ENCODE results near the gene SLC10A2.
"Not testable (repeated sequence)": the region's sequence is repeated elsewhere in the genome, so short reads cannot be mapped to it uniquely, and the experiment has no call there.

The SLC10A2 gene, protein sequence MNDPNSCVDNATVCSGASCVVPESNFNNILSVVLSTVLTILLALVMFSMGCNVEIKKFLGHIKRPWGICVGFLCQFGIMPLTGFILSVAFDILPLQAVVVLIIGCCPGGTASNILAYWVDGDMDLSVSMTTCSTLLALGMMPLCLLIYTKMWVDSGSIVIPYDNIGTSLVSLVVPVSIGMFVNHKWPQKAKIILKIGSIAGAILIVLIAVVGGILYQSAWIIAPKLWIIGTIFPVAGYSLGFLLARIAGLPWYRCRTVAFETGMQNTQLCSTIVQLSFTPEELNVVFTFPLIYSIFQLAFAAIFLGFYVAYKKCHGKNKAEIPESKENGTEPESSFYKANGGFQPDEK

DNA sequence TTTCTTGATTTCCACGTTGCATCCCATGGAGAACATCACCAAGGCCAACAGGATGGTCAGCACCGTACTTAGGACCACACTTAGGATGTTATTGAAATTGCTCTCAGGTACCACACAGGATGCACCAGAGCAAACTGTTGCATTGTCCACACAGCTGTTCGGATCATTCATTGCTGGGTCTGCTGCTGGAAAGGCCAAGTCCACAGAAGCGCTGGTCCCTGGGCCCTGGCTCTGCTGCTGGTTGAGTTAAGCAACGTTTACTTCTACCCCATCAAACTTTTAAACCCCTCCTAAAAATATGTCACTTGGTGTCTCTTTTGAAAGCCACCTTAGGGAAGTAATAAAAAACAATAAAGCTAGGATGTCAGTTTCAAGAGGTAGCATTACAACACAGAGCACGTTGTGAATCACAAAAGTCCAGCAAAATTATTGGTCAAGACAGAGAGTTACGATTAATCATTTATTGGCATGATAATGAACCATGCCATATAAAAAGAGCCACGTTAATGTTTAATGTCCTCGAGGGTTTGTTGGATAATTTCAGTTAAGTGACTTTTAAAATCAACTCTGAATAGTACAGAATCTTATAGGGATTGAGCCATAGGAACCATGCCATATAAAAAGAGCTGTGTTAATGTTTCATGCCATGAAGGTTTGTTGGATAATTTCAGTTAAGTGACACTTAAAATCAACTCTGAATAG is at the start of gene SLC10A2:
TSS of gene SLC10A2 (minus strand) at position 339 of the 702 bp plus-strand sequence. CDS start at position 171, 168 bp downstream.
- no peak for DNase-seq (ENCODE audit: low read depth in 2 of 2)

- no peak for DNase-seq (ENCODE audit: low read depth in 2 of 2)
Measured at GRCh38 chr13:103107580-103107979, 41.4 kb upstream of the SLC10A2 start.

GRCh38 chr13:103104340-103104739 is 38.1 kb upstream of the SLC10A2 start:
- DNase-seq (ENCODE audit: low read depth in 2 of 2), result no peak

DNA sequence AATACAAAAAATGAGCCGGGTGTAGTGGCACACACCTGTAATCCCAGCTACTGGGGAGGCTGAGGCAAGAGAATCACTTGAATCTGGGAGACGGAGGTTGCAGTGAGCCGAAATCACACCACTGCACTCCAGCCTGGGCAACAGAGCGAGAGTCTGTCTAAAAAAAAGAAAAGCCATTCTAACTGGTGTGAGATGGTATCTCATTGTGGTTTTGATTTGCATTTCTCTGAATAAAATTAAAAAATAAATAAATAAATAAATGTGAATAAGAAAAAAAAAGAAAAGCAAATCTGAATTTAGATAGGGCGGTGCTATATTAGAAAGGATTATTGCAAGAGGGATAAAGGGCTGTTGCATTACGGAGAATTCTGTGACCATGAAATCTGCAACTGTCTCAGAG is 37.2 kb upstream of the SLC10A2 start:
- DNase-seq (ENCODE audit: low read depth in 2 of 2), result not testable (repeated sequence)

DNA sequence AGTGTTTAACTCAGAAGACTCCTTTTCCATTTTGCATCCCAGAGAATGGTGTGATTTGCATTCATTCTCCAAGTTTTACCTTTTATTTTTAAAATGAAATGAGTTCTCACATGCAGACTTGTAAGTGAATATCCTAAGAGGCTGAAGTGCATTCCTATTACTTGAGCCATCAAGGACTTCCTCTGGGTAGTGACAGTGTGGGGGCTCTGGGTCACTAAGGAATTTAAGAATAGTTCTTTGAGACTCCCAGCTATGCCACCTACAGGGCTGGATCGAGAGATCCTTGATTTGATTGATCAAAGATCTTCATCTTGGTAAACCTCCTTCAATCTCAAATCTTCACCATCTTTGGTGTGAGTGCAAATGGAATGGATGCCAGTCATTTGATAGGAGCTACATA is 36.3 kb upstream of the SLC10A2 start:
- DNase-seq (ENCODE audit: low read depth in 2 of 2), result no peak

DNA sequence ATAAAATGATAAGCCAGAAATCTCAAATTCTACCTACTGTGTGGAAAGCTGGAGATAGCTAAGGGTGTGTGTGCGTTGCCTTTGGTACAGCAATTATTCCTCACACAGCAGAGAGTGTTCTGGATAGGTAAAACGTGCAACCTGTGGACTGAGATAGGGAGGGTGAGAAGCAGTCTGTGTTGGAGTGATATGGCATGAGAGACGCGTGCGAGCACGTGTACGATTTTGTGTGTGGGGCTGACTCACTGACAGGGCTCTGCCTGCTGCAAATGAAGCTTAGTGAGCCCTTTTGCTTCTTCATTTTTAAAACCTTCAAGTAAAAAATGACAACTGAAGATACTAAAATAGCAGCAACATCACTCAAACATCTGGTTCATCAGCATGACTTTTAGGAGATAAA is 35.7 kb upstream of the SLC10A2 start:
- DNase-seq (ENCODE audit: low read depth in 2 of 2), result no peak

GRCh38 chr13:103101500-103101899 is 35.3 kb upstream of the SLC10A2 start:
- DNase-seq (ENCODE audit: low read depth in 2 of 2), result no peak

- no peak for DNase-seq (ENCODE audit: low read depth in 2 of 2)
Measured at GRCh38 chr13:103100830-103101229, 34.6 kb upstream of the SLC10A2 start.

GRCh38 chr13:103099722-103100293 is 33.6 kb upstream of the SLC10A2 start:
- no peak for DNase-seq (ENCODE audit: low read depth in 2 of 2)

- DNase-seq (ENCODE audit: low read depth in 2 of 2), result no peak
Measured at GRCh38 chr13:103098535-103098934, 32.3 kb upstream of the SLC10A2 start.

DNA sequence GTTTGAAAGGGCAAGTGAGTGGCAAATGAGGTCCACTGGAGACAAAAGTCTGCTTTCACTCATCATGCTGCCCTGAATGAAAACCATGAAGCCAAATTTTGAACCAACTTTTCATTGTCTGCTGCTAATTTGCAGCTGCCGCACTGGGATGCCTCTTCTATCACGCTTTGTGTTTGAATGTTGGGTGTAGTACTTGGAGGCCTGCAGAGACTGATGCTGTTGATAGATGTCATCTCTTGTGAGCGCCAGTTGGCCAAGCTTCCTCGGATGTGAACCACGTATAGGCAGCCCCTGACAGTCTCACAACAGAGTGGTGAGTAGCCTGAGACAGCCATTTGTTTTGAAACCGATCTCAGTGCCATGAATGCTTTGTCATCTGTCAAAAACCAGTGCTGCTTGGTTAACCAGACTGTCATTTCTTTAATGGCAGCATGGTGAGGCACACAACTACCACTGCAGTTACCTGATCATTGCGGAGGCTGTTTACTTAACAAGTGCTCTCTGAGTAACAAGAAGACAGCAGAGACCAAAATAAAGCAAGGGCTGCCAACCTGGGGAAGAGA is 31.2 kb upstream of the SLC10A2 start:
- no peak for DNase-seq (ENCODE audit: low read depth in 2 of 2)

GRCh38 chr13:103093649-103094048 is 27.4 kb upstream of the SLC10A2 start:
- not testable (repeated sequence) for DNase-seq (ENCODE audit: low read depth in 2 of 2)

DNA sequence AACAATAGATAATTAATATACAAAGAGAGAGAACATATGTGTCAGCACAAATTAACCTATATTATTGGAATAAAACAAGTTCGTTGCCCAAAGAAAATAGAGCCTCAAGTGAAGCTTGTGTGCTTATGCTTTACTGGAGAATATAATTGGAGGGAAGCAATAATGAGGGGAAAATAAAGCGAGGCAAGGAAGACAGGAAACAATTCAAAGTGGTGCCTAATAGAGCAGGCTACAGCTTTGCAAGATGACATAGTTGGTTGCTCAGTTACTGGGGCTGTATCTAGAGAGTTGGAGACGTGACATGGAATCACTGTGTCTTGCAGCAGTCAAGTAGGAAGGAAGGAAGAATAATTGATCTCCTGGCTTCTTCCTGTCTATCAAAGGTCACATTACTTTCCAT is 21.1 kb upstream of the SLC10A2 start:
- DNase-seq (ENCODE audit: low read depth in 2 of 2), result no peak

DNA sequence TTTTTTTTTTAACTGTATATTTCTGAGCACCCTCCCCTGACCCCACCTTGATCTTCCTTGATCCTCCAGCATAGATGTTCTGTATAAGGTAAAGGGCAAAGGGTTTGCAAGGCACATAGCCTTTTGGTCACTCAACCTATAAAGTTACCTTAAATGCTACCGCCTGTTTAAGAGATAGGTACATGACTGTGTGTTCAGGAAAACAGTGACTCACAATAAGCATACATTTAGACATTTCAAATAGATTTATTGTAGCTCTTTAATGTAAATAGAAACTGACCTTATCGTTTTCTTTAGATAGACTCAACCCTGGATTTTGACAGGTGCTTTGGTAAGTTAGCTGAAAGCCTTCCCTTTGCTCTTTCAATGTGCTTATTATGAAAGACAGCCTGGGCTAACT is 15.2 kb upstream of the SLC10A2 start:
- no peak for DNase-seq (ENCODE audit: low read depth in 2 of 2)

GRCh38 chr13:103078158-103078557 is 11.9 kb upstream of the SLC10A2 start:
- no peak for DNase-seq (ENCODE audit: low read depth in 2 of 2)

DNA sequence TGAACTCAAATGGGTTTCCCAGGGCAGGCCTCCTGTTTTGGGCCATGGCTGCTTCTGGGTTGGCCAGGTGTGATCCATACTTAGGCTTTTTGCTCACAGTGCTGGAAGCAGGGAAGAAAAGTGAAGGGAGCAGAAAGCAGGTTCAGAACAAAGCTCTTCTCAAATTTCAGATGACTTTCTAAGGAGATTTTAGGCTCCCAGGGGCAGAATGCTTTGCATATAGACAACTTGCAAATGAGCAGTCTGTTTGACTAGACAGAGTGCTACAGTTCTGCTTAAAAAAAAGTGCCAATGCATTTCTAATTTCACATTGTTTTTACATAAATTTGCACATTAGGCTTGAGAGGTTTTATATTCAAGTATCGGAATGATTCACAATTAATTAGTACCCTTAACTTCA is 2.6 kb upstream of the SLC10A2 start:
- no peak for DNase-seq (ENCODE audit: low read depth in 2 of 2)

DNA sequence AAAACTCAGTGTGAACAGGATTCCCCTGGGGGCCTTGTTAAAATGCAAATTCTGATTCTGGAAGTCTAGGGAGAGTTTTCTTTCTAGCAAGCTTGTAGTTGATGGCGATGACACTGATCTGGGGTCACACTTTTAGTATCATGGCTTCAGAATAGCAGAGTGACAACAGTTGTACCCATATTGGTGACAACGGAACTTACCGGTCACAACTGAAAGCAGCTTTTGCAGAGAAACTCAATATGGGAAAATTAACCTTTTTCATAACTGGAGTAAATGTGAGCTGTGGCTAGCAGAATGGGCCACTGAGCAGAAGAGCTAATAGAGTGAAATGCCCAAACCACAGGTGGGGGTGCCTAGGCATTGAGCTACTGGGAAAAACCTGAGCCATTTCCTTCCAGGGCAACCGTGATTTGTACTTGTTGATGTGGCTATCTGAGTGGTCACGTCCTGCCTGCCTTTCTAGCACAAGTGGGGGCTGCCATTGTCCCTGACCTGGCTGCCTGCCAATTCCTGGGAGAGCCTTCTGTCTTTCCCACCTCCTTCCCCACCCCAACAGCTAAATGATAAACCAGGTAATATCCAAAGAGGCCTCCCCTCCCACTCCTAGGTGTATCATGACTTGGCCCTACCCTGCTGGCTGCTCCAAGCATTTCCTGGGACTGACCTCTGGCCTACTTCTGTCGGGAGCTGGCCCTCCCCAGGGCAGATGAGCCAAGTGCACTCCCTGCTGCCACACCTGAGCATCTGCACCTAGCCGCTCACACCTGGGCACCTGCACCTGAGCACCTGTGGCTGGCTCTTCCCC is 1.7 kb upstream of the SLC10A2 start:
- no peak for DNase-seq (ENCODE audit: low read depth in 2 of 2)

DNA sequence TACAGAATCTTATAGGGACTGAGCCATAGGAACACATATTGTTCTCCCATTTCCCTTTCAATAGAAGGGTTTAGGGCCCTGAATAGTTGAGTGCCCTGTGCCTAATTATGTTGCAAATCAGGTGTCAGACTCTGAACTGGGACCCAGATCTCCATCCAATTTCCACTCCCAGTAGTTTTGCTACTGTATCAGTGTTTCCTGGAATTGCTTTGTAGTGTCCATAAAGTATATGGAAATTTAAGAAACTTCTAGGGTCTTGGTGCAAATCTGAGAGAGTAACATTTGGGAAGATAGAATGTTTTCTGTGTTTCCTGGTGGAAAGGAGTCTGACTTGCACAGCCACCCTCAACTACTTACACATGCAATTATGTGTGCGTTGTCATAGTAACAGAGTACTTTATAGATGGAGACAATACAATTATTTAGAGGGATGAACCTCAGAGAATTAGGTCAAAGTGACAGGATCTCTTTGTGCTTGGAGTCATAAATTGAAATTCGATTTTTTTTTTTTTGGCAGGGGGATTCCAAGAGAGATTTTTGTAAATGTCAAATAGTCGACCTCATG is 646 bp upstream of the SLC10A2 start:
- DNase-seq (ENCODE audit: low read depth in 2 of 2), result no peak

GRCh38 chr13:103063376-103063775 is 2.8 kb downstream of the SLC10A2 start:
- DNase-seq (ENCODE audit: low read depth in 2 of 2), result no peak

DNA sequence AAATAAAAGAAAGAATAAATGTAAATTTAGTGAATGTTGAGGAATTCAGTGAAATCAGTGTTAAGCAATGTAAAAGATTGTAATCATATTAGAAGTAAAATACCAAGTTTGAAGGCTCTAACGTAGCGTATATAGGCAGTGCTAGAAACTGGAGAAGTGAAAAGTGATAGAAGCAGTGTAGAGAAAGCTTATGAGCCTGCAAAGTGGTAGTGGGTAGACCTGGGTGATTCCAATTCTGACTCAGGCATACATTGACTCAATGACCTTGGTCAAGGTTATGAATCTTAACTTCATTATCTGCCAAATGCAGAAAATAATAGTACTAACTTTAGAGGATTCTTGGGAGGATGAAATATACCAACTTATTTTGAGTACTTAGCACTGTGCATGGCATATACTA is 4.1 kb downstream of the SLC10A2 start:
- no peak for DNase-seq (ENCODE audit: low read depth in 2 of 2)

- no peak for DNase-seq (ENCODE audit: low read depth in 2 of 2)
Measured at GRCh38 chr13:103056008-103056407, 10.2 kb downstream of the SLC10A2 start.
